ENCODE measurements around the gene ARID3A. TPM values are rescaled to one million over a fixed set of nuclear protein-coding genes. Genes with fewer than 3 reads are reported as not detected.

The ARID3A gene
- total RNA-seq, 4 donors from 2014 or later = 1.3 to 22.0 (median 3.8) TPM

GRCh38 chr19:941292-942132 lies 15.7 kb downstream of the ARID3A start:
- H3K9me3 ChIP-seq = no peaks in the 10 kb centered on the region
- H3K27me3 ChIP-seq = no peaks in the 10 kb centered on the region
- peaks cover 0 to 17% of the 10 kb centered on the region in 2 donors for H3K4me1 ChIP-seq
- intact Hi-C loops (cut with DNase I; ENCODE audit: low total_unique reads) = no loop called here
- no peak for DNase-seq
- no peaks in the 10 kb centered on the region for H3K36me3 ChIP-seq
- TF ChIP-seq, protein P1, sequence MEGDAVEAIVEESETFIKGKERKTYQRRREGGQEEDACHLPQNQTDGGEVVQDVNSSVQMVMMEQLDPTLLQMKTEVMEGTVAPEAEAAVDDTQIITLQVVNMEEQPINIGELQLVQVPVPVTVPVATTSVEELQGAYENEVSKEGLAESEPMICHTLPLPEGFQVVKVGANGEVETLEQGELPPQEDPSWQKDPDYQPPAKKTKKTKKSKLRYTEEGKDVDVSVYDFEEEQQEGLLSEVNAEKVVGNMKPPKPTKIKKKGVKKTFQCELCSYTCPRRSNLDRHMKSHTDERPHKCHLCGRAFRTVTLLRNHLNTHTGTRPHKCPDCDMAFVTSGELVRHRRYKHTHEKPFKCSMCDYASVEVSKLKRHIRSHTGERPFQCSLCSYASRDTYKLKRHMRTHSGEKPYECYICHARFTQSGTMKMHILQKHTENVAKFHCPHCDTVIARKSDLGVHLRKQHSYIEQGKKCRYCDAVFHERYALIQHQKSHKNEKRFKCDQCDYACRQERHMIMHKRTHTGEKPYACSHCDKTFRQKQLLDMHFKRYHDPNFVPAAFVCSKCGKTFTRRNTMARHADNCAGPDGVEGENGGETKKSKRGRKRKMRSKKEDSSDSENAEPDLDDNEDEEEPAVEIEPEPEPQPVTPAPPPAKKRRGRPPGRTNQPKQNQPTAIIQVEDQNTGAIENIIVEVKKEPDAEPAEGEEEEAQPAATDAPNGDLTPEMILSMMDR (IDR thresholded peaks at IDR 0.05) = no peak
- TF ChIP-seq POLR2A (IDR thresholded peaks at IDR 0.05) = no peak
- peak overlapping the region in 1 of 2 donors; percentile 67 for H3K27ac ChIP-seq
- H3K4me3 ChIP-seq = no peak overlapping the region

- H3K9me3 ChIP-seq = no peaks in the 10 kb centered on the region
- no peaks in the 10 kb centered on the region for H3K36me3 ChIP-seq
- intact Hi-C loops (cut with DNase I; ENCODE audit: low total_unique reads) = no loop called here
- no peak overlapping the region for H3K27ac ChIP-seq
- no peak overlapping the region for H3K4me3 ChIP-seq
- H3K27me3 ChIP-seq = no peaks in the 10 kb centered on the region
- TF ChIP-seq POLR2A (IDR thresholded peaks at IDR 0.05) = no peak
- TF ChIP-seq, protein P1 (IDR thresholded peaks at IDR 0.05) = no peak
- H3K4me1 ChIP-seq = peaks cover 0 to 17% of the 10 kb centered on the region in 2 donors
- DNase-seq = no peak
These were observed 16.4 kb downstream of the ARID3A start for GRCh38 chr19:942133-942645.

- Histone ChIP-seq H3K4me1 (peaks cover 0 to 17% of the 10 kb centered on the region in 2 donors), H3K27ac (no peak overlapping the region), H3K36me3 (no peaks in the 10 kb centered on the region), H3K27me3 (no peaks in the 10 kb centered on the region), H3K4me3 (no peak overlapping the region), H3K9me3 (no peaks in the 10 kb centered on the region)
- TF ChIP-seq, protein P1 (IDR thresholded peaks at IDR 0.05) = no peak
- no peak for TF ChIP-seq POLR2A (IDR thresholded peaks at IDR 0.05)
- intact Hi-C loops (cut with DNase I; ENCODE audit: low total_unique reads) = no loop called here
- DNase-seq = no peak
These were observed 17.8 kb downstream of the ARID3A start for GRCh38 chr19:943551-944170.

DNA sequence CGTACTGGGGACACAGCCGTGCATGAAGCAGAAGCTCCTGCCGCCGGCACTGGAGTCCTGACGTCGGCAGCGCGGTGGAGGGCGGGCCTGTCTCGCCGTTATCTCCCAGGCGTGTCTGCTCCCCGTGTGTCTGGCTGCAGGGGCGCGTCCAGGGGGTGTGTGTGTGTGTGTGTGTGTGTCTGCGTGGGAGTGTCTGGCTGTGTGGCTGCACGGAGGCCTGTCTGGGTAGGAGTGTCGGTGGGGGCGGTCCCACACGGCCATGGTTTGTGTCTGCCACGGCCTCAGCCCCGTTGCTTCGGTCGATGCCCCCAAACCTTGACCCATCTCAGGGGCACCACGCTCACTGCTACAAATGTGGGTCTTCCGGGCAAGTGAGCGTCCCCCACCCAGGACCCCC lies 18.3 kb downstream of the ARID3A start:
- Histone ChIP-seq H3K9me3 (no peaks in the 10 kb centered on the region), H3K27me3 (no peaks in the 10 kb centered on the region), H3K4me1 (peaks cover 0 to 17% of the 10 kb centered on the region in 2 donors), H3K36me3 (no peaks in the 10 kb centered on the region), H3K4me3 (no peak overlapping the region), H3K27ac (no peak overlapping the region)
- DNase-seq = peak; percentile 82 to 85
- intact Hi-C loops (cut with DNase I; ENCODE audit: low total_unique reads) = no loop called here
- no peak for TF ChIP-seq POLR2A (IDR thresholded peaks at IDR 0.05)
- TF ChIP-seq, protein P1 (IDR thresholded peaks at IDR 0.05) = peak in 1 of 4 experiments; percentile 5

All from uterus (tissue), 4 donors.